Measurements from ENCODE around the gene PKD1L1. TPM values are rescaled to one million over a fixed set of nuclear protein-coding genes. Genes with fewer than 3 reads are reported as not detected.

The PKD1L1 gene
- total RNA-seq, 4 donors from 2014 or later: 0.06 to 0.19 (median 0.13) TPM; not detected in 1

- no peak for DNase-seq
- peaks cover 0 to 5% (median 0%) of the 10 kb centered on the region in 4 donors for H3K27me3 ChIP-seq
- no peak overlapping the region for H3K27ac ChIP-seq
- WGBS, 2 donors: 78 to 90% methylated on average over 11 of the region's 11 CpGs
- H3K9me3 ChIP-seq: no peaks in the 10 kb centered on the region
- intact Hi-C loops (cut with DNase I): no loop called here
- no peaks in the 10 kb centered on the region for H3K4me1 ChIP-seq
- TF ChIP-seq CTCF (IDR thresholded peaks at IDR 0.05) (no peak), POLR2A (IDR thresholded peaks at IDR 0.05) (no peak)
- no peak overlapping the region for H3K4me3 ChIP-seq
- no peaks in the 10 kb centered on the region for H3K36me3 ChIP-seq
Observed at GRCh38 chr7:47836080-47836479, 112.2 kb downstream of the PKD1L1 start.

- H3K36me3 ChIP-seq: no peaks in the 10 kb centered on the region
- H3K4me1 ChIP-seq: no peaks in the 10 kb centered on the region
- peaks cover 0 to 5% (median 0%) of the 10 kb centered on the region in 4 donors for H3K27me3 ChIP-seq
- no peak overlapping the region for H3K27ac ChIP-seq
- intact Hi-C loops (cut with DNase I): no loop called here
- TF ChIP-seq CTCF (IDR thresholded peaks at IDR 0.05) (no peak), POLR2A (IDR thresholded peaks at IDR 0.05) (no peak)
- WGBS, 2 donors: 100% methylated on average over 3 of the region's 8 CpGs; no CpG with 5 or more reads in 1 of the 2 donors
- H3K4me3 ChIP-seq: no peak overlapping the region
- H3K9me3 ChIP-seq: no peaks in the 10 kb centered on the region
- no peak for DNase-seq
Observed at GRCh38 chr7:47833211-47833610, 115.1 kb downstream of the PKD1L1 start.

GRCh38 chr7:47832105-47832715 lies 116.1 kb downstream of the PKD1L1 start:
- DNase-seq: no peak
- Histone ChIP-seq H3K9me3 (no peaks in the 10 kb centered on the region), H3K36me3 (no peaks in the 10 kb centered on the region), H3K4me1 (no peaks in the 10 kb centered on the region), H3K27ac (no peak overlapping the region), H3K27me3 (peaks cover 0 to 4% (median 0%) of the 10 kb centered on the region in 4 donors), H3K4me3 (no peak overlapping the region)
- 90 to 93% methylated on average over 7 to 9 of the region's 10 CpGs for WGBS, 2 donors
- intact Hi-C loops (cut with DNase I): no loop called here
- TF ChIP-seq POLR2A (IDR thresholded peaks at IDR 0.05): no peak
- TF ChIP-seq CTCF (IDR thresholded peaks at IDR 0.05): no peak

DNA sequence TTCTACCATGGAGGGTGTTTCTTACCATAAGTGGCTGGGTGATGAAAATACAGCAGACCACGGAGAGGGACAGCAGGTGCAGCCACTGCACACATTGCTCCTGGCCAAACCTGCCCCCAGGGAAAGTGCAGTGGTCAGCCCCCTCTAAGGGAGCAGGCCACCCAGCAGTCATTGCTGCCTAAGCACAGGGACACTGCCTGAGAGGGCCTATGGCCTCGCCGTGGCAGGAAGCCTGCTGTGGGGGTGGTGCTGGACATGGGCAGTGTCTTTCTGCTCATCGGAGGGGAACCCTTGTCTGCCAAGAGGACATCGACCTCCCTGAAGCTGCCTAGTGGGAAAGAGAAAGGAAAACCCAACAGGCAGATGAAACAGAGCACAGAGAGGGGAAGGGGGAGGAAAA lies 118.3 kb downstream of the PKD1L1 start:
- no peak for DNase-seq

GRCh38 chr7:47827871-47828270 lies 120.4 kb downstream of the PKD1L1 start:
- intact Hi-C loops (cut with DNase I): no loop called here
- no peaks in the 10 kb centered on the region for H3K27me3 ChIP-seq
- H3K27ac ChIP-seq: no peak overlapping the region
- no peak for TF ChIP-seq POLR2A (IDR thresholded peaks at IDR 0.05)
- no peak for TF ChIP-seq CTCF (IDR thresholded peaks at IDR 0.05)
- no peaks in the 10 kb centered on the region for H3K36me3 ChIP-seq
- H3K9me3 ChIP-seq: no peaks in the 10 kb centered on the region
- H3K4me1 ChIP-seq: no peaks in the 10 kb centered on the region
- no peak overlapping the region for H3K4me3 ChIP-seq
- WGBS, 2 donors: 78 to 85% methylated on average over 4 of the region's 4 CpGs
- no peak for DNase-seq

More for the DNA sequence above, 118.3 kb downstream of the PKD1L1 start:
- 33 to 82% methylated on average over 1 to 4 of the region's 5 CpGs for WGBS, 2 donors
- Histone ChIP-seq H3K36me3 (no peaks in the 10 kb centered on the region), H3K27me3 (no peaks in the 10 kb centered on the region), H3K4me3 (no peak overlapping the region), H3K27ac (no peak overlapping the region), H3K9me3 (no peaks in the 10 kb centered on the region), H3K4me1 (no peaks in the 10 kb centered on the region)
- TF ChIP-seq POLR2A (IDR thresholded peaks at IDR 0.05) (no peak), CTCF (IDR thresholded peaks at IDR 0.05) (no peak)
- intact Hi-C loops (cut with DNase I): no loop called here
